B cell (primary cell): ENCODE data around the gene SERGEF. TPM values are rescaled to one million over a fixed set of nuclear protein-coding genes. Genes with fewer than 3 reads are reported as not detected.

Source experiments
- ATAC-seq: fragments of 200-7000 bp; cut with Tn5 transposase; one replicate; pipeline ENCODE4 v1.10.0; 2021; ENCODE audit warnings: low read depth, mild to moderate bottlenecking, moderate number of reproducible peaks, moderate library complexity
- CTCF ChIA-PET: fragments of 350-600 bp; sonication (Branson Sonifier 250); formaldehyde crosslinking; loops from one replicate; lab custom pipeline; 2021; ENCODE audit warnings: antibody characterized with exemption, inconsistent platforms; lab: Charles Lee
- POLR2A ChIA-PET: fragments of 350-600 bp; sonication (Branson Sonifier 250); formaldehyde crosslinking; loops from one replicate; lab custom pipeline; 2021; ENCODE audit warnings: antibody characterized with exemption; lab: Charles Lee
- DNase-seq: peaks from one replicate; pipeline ENCODE4 v3.0.0; 2013
- H2AFZ ChIP-seq: 2 replicates; pipeline ENCODE4 v1.6.1; 2012; ENCODE audit warnings: mild to moderate bottlenecking, low read depth, low read length; ENCODE audit not compliant: insufficient read depth, poor library complexity, severe bottlenecking
- H3K27ac ChIP-seq, 2 donors: 1 replicate in 1 of 2; 2 replicates in 1 of 2; pipeline ENCODE4 v1.5.1; 2012 to 2013; ENCODE audit warnings: low read length in 2 of 2, mild to moderate bottlenecking in 2 of 2, moderate library complexity in 1 of 2
- H3K27me3 ChIP-seq, 4 experiments: fragments of 200-600 bp in 1 of 4; sonication (generic) in 1 of 4; replicated peaks in 1 of 4; 1 replicate in 2 of 4; 2 replicates in 2 of 4; pipeline versions ENCODE4 v1.6.1 to v1.7.0; 2013 to 2016; ENCODE audit warnings: low read length in 3 of 4, mild to moderate bottlenecking in 2 of 4, mixed read lengths in 1 of 4, moderate library complexity in 1 of 4; ENCODE audit not compliant: insufficient read depth in 4 of 4, control insufficient read depth in 3 of 4; ENCODE audit errors: control extremely low read depth in 1 of 4
- H3K36me3 ChIP-seq, 2 experiments: replicated peaks in 1 of 2; 1 replicate in 1 of 2; 2 replicates in 1 of 2; pipeline versions ENCODE4 v1.6.1 to v1.7.1; 2013; ENCODE audit warnings: low read length in 1 of 2; ENCODE audit not compliant: insufficient read depth in 2 of 2, control insufficient read depth in 1 of 2; ENCODE audit errors: control extremely low read depth in 1 of 2, extremely low read depth in 1 of 2
- H3K4me1 ChIP-seq, 2 donors: fragments of 200-600 bp in 1 of 2; sonication (generic) in 1 of 2; 1 replicate in 1 of 2; 2 replicates in 1 of 2; pipeline versions ENCODE4 v1.5.1 to v1.6.1; 2013 to 2017; ENCODE audit warnings: low read length in 2 of 2; ENCODE audit not compliant: control insufficient read depth in 2 of 2, insufficient read depth in 2 of 2
- H3K4me2 ChIP-seq: replicated peaks from 2 replicates; pipeline ENCODE3; 2012; ENCODE audit warnings: mild to moderate bottlenecking, low read depth, low read length; ENCODE audit not compliant: poor library complexity, severe bottlenecking
- H3K4me3 ChIP-seq, 5 experiments: fragments of 200-600 bp in 1 of 5; sonication (generic) in 1 of 5; 1 replicate in 3 of 5; 2 replicates in 2 of 5; pipeline versions ENCODE4 v1.5.1 to v1.7.0; 2011 to 2016; ENCODE audit warnings: low read length in 4 of 5, mild to moderate bottlenecking in 4 of 5, low read depth in 2 of 5, control low read depth in 1 of 5, moderate library complexity in 1 of 5; ENCODE audit not compliant: insufficient read depth in 1 of 5; ENCODE audit errors: control extremely low read depth in 1 of 5, extremely low read depth in 1 of 5
- H3K79me2 ChIP-seq: fragments of 200-600 bp; sonication (generic); one replicate; pipeline ENCODE4 v1.6.0; 2016; ENCODE audit warnings: low read length; ENCODE audit not compliant: control insufficient read depth, insufficient read depth
- H3K9ac ChIP-seq: fragments of 200-600 bp; sonication (generic); 2 replicates; pipeline ENCODE4 v1.6.1; 2017; ENCODE audit warnings: mild to moderate bottlenecking, low read length, moderate library complexity
- H3K9me3 ChIP-seq, 3 donors: one replicate each; pipeline versions ENCODE4 v1.6.1 to v1.7.1; 2013; ENCODE audit warnings: low read length in 2 of 3; ENCODE audit not compliant: control insufficient read depth in 2 of 3, insufficient read depth in 1 of 3; ENCODE audit errors: control extremely low read depth in 1 of 3
- H4K20me1 ChIP-seq: 2 replicates; pipeline ENCODE4 v1.6.0; 2012; ENCODE audit warnings: mild to moderate bottlenecking, low read length; ENCODE audit not compliant: insufficient read depth, control insufficient read depth, poor library complexity, severe bottlenecking
- H3K27ac Mint-ChIP-seq: one replicate; pipeline ENCODE4 v1.8.0; 2021; ENCODE audit warnings: mixed read lengths
- H3K27me3 Mint-ChIP-seq: one replicate; pipeline ENCODE4 v1.8.0; 2021; ENCODE audit warnings: mixed read lengths
- H3K4me1 Mint-ChIP-seq: one replicate; pipeline ENCODE4 v1.8.0; 2021; ENCODE audit warnings: mixed read lengths
- H3K4me3 Mint-ChIP-seq: one replicate; pipeline ENCODE4 v1.8.0; 2021; ENCODE audit warnings: mixed read lengths
- H3K9me3 Mint-ChIP-seq: one replicate; pipeline ENCODE4 v1.8.0; 2022; ENCODE audit warnings: mixed read lengths; ENCODE audit not compliant: insufficient read depth
- EZH2 ChIP-seq: IDR thresholded peaks from 2 replicates; pipeline ENCODE4 v1.6.1; 2012; ENCODE audit warnings: borderline replicate concordance, low read depth, mild to moderate bottlenecking, moderate library complexity, low read length; ENCODE audit not compliant: insufficient read depth, poor library complexity, severe bottlenecking
- WGBS: methylation state at CpG from one replicate; pipeline ENCODE4 v1.1.5; 2013; ENCODE audit warnings: missing lambda C conversion rate; ENCODE audit not compliant: insufficient coverage; 5-methylcytosine and 5-hydroxymethylcytosine counted together
- intact Hi-C: fragments of 100-400 bp; cut with micrococcal nuclease; formaldehyde crosslinking; loops from one replicate; pipeline ENCODE4 v1.10.0; 2022
- polyA plus RNA-seq: library from polyadenylated mRNA; depleted of rRNA; stranded (reverse); fragments of >200 nt; gene quantifications from 2 replicates; pipeline ENCODE4 v1.2.3, GENCODE V29; 2012
- total RNA-seq, 2 donors: library from RNA; stranded (reverse); fragments of 120-200 nt in 1 of 2; gene quantifications; 1 replicate in 1 of 2; 2 replicates in 1 of 2; pipeline versions ENCODE4 v1.2.3 to v1.2.4, GENCODE V29; 2013 to 2022
- TF ChIP-seq, protein P1 (sequence below): fragments of 200-600 bp; IDR thresholded peaks from one replicate; pipeline ENCODE4 v1.8.0; 2022; ENCODE audit warnings: antibody characterized with exemption, mild to moderate bottlenecking

Gene SERGEF
- total and polyA plus RNA-seq, 2 donors (not counting 1 experiment from before 2014, with no cell fraction given) = 24.2 to 54.3 TPM

DNA sequence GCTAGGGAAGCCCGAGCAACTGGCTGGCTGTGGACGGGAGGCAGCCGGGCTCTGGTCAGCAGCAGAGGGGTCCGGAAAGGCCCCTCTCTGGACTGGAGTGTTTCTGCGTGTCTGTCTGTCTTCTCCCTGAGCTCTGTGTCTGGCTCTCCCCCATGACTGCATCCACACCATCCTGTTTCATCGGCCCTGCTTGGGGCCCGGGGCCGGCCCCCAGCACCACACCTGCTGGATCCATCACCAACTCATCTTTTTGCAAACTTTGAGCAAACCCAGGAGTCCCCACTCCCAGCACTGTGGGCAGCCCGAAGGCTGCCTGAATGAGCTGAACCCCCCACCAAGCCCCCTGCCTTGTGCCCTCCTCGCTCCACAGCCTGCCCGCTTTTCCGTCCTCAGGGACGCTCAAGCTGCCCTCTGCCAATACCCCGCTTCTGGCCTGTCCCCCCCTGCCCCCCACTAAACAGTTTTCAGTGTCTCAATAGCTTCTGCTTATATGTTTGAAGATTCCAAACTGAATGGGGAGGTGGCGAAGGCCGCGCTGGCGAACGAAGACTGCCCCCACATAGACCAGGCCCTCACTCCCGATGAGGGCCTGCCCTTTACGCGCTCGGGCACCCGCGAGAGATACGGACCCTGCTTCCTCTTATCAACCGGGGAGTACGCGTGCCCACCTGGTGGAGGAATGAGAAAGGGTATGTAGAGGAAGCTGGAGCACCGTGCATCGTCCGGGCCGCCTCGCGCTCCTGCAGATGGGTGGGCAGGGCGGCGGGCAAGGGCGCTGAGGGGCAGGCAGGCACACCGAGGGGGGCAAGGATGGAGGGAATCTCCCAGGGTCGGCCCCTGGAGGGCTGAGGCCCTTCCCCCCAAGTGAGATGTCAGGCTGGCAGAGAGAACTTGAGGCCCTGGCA lies 233.6 kb downstream of the SERGEF start:
- H2AFZ ChIP-seq = no peak overlapping the region
- 90% methylated on average over 28 of the region's 40 CpGs for WGBS
- DNase-seq (no peak), ATAC-seq (no peak)
- H3K27me3 ChIP-seq = no peaks in the 10 kb centered on the region
- H3K9me3 Mint-ChIP-seq = no peaks in the 10 kb centered on the region
- no peaks in the 10 kb centered on the region for H3K9me3 ChIP-seq
- no peaks in the 10 kb centered on the region for H3K4me1 Mint-ChIP-seq
- no peak overlapping the region for H3K4me3 ChIP-seq
- TF ChIP-seq EZH2 = no peak
- TF ChIP-seq, protein P1, sequence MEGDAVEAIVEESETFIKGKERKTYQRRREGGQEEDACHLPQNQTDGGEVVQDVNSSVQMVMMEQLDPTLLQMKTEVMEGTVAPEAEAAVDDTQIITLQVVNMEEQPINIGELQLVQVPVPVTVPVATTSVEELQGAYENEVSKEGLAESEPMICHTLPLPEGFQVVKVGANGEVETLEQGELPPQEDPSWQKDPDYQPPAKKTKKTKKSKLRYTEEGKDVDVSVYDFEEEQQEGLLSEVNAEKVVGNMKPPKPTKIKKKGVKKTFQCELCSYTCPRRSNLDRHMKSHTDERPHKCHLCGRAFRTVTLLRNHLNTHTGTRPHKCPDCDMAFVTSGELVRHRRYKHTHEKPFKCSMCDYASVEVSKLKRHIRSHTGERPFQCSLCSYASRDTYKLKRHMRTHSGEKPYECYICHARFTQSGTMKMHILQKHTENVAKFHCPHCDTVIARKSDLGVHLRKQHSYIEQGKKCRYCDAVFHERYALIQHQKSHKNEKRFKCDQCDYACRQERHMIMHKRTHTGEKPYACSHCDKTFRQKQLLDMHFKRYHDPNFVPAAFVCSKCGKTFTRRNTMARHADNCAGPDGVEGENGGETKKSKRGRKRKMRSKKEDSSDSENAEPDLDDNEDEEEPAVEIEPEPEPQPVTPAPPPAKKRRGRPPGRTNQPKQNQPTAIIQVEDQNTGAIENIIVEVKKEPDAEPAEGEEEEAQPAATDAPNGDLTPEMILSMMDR = no peak
- POLR2A ChIA-PET = no interaction called here
- H3K27ac Mint-ChIP-seq = no peak overlapping the region
- H4K20me1 ChIP-seq = no peaks in the 10 kb centered on the region
- no peak overlapping the region for H3K9ac ChIP-seq
- no peak overlapping the region for H3K4me2 ChIP-seq
- H3K27me3 Mint-ChIP-seq = no peaks in the 10 kb centered on the region
- no peaks in the 10 kb centered on the region for H3K4me1 ChIP-seq
- H3K79me2 ChIP-seq = no peaks in the 10 kb centered on the region
- CTCF ChIA-PET = no interaction called here
- no peaks in the 10 kb centered on the region for H3K36me3 ChIP-seq
- no peak overlapping the region for H3K4me3 Mint-ChIP-seq
- intact Hi-C loops = no loop called here
- no peak overlapping the region for H3K27ac ChIP-seq

DNA sequence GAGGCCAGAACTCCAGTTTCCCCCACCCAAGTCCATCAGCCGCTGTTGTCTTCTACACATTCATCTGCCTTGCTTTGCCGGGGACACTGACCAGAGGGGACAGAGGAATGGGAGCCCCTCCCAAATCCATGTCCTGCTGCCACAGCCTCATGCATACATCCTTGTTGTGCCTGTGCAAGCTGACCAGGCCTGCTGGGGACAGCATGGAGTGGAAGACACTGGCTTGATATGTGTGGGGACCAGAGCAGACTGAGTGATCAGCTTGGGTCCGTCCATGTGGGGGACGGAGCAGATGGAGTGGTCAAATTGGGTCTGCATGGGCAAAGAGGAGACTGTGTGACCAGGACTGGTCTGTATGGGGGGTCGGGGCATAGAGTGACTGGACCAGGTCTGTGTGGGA lies 234.5 kb downstream of the SERGEF start:
- Histone ChIP-seq H3K27me3 (no peaks in the 10 kb centered on the region), H3K9ac (no peak overlapping the region), H4K20me1 (no peaks in the 10 kb centered on the region), H3K4me2 (no peak overlapping the region), H2AFZ (no peak overlapping the region), H3K27ac (no peak overlapping the region), H3K79me2 (no peaks in the 10 kb centered on the region), H3K4me3 (no peak overlapping the region), H3K4me1 (no peaks in the 10 kb centered on the region), H3K36me3 (no peaks in the 10 kb centered on the region), H3K9me3 (no peaks in the 10 kb centered on the region)
- Mint-ChIP-seq H3K27ac (no peak overlapping the region), H3K4me3 (no peak overlapping the region), H3K27me3 (no peaks in the 10 kb centered on the region), H3K4me1 (no peaks in the 10 kb centered on the region), H3K9me3 (no peaks in the 10 kb centered on the region)
- POLR2A ChIA-PET = no interaction called here
- DNase-seq (no peak), ATAC-seq (no peak)
- TF ChIP-seq, protein P1 = no peak
- TF ChIP-seq EZH2 = no peak
- 86% methylated on average over 5 of the region's 5 CpGs for WGBS
- intact Hi-C loops = no loop called here
- CTCF ChIA-PET = no interaction called here
